Epithelial cell of proximal tubule (primary cell): Measurements from ENCODE around the gene RAD51B. TPM values are rescaled to one million over a fixed set of nuclear protein-coding genes. Genes with fewer than 3 reads are reported as not detected.
A peak's percentile ranks its signal among the peaks of the same experiment; 100 is the strongest.

Source experiments
- DNase-seq: peaks from one replicate; pipeline ENCODE4 v3.0.0-alpha.2; 2011; ENCODE audit warnings: low read depth
- H3K4me3 ChIP-seq: 2 replicates; pipeline ENCODE4 v1.5.1; 2011; ENCODE audit warnings: low read depth, mild to moderate bottlenecking, low read length
- CTCF ChIP-seq: conservative IDR thresholded peaks from 2 replicates; pipeline ENCODE4 v1.5.1; 2012; ENCODE audit warnings: low read depth, mild to moderate bottlenecking, low read length
- total RNA-seq: library from RNA; depleted of rRNA; stranded (reverse); fragments of >200 nt; gene quantifications from 2 replicates; pipeline ENCODE4 v1.2.3, GENCODE V29; 2015

RAD51B gene
- total RNA-seq, 1 donor from 2014 or later, result 6.3 TPM

- H3K4me3 ChIP-seq, result no peak overlapping the region
- no peak for DNase-seq
- no peak for TF ChIP-seq CTCF
Observed at GRCh38 chr14:68281497-68281896, 461.9 kb downstream of the RAD51B start.

GRCh38 chr14:68282479-68283377, 463.1 kb downstream of the RAD51B start:
- DNase-seq, result no peak
- TF ChIP-seq CTCF, result no peak

GRCh38 chr14:68283378-68284123, 464.0 kb downstream of the RAD51B start:
- TF ChIP-seq CTCF, result no peak
- H3K4me3 ChIP-seq, result no peak overlapping the region
- no peak for DNase-seq

More at GRCh38 chr14:68282479-68283377, 463.1 kb downstream of the RAD51B start:
- no peak overlapping the region for H3K4me3 ChIP-seq

- no peak overlapping the region for H3K4me3 ChIP-seq
- DNase-seq, result no peak
- TF ChIP-seq CTCF, result no peak
Observed at GRCh38 chr14:68284333-68284732, 464.8 kb downstream of the RAD51B start.

GRCh38 chr14:68284834-68285233, 465.3 kb downstream of the RAD51B start:
- DNase-seq, result peak; percentile 82
- H3K4me3 ChIP-seq, result no peak overlapping the region
- TF ChIP-seq CTCF, result no peak

- no peak for TF ChIP-seq CTCF
- no peak for DNase-seq
- no peak overlapping the region for H3K4me3 ChIP-seq
Observed at GRCh38 chr14:68285421-68286179, 466.0 kb downstream of the RAD51B start.
